GM18511 (cell line): ENCODE measurements around the gene MED13L.
"Not testable (repeated sequence)": the region's sequence is repeated elsewhere in the genome, so short reads cannot be mapped to it uniquely, and the experiment has no call there.

ENCODE experiments used
- ATAC-seq: cut with Tn5 transposase; IDR thresholded peaks from one replicate; pipeline ENCODE4 v1.9.1; 2021; ENCODE audit warnings: mild to moderate bottlenecking, moderate library complexity; ENCODE audit not compliant: unreplicated experiment

MED13L gene

DNA sequence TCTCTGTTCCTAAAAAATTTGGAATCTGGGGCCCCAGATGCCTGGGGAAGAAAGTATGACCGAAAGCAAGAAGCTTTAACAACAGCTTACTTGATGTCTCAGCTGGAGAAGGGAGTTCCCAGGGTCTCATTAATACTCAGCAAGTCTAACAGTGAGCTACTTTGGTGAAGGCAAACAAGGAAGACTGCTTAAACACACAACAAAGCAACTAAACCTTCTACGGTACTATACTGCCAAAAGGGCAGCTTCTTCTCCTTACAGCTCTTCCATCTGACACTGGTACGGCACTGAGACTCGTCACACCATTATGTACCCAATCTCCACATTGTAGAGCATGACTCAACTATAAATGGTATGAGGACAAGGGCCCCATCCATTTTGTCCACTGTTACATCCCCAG is 213.0 kb downstream of the MED13L start:
- peak; percentile 46 for ATAC-seq

DNA sequence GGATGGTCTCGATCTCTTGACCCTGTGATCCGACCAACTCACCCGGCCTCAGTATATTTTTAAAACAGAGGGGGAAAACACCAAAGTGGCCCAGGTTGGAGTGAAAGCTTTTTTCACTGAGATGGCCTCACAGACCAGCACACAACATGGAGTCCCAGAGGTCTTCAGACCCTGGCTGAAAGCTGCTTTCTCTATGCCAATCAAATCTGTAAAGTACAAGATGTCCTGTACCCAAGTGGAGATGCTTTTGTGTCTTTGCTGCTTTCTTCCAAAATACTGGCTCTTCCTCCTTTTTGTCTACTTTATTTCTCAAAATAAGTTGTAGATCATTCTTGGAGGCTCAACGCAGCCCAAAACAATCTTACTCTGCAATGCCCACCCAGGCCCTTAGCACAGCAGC is 214.8 kb downstream of the MED13L start:
- ATAC-seq, result no peak

DNA sequence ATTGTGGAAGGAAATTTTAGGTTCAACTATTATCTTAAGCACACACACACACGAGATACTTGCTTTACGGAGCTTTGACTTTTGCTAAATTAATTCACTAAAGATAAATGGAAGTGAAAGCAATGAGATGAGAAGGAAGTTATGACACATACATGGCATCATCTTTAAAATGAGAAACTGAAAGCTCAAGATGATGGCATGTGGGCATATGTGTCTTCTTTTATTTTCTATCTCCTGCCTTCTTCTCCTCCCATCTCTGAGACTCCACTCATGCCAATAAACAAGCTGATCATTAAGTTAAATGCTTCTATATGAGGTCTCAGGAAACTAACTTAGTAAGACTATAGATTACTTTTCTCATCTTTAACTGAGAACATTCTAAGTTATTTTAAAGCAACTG is 216.7 kb downstream of the MED13L start:
- peak; percentile 85 for ATAC-seq

DNA sequence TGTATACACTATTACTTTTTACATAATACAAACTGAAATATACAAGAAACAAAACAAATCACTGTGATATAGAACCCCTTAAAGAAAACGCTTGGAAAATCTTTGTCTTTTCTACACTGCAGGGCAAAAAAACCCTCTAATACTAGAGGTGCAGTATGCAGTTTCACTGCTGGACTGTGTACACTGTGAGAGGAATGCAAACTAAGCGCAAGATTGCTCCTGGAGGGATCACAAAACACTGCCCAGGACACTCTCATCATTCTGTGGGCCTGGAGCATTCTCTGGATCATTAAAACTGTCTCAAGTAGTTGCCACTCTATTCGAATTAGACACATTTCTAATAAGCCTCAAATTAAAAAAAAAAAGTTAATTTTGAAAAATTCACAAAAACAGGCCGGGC is 217.6 kb downstream of the MED13L start:
- ATAC-seq, result no peak

DNA sequence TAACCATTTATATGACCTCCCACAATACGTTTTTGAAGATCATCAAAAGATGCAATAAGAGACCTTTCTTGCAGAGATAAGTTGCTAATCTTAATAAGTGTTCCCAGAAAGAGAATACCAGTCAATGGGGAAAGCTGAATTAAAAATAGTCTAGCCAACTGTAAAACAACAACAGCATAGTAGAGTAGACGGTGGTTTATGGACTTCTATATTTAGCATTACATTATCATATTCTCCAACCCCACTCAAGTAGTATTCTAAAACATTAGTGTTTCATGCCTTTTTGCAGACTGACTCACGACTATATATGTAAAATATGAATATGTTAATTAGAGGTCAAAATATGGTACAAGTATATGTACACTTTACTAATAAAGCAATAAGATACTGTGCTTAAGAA is 218.9 kb downstream of the MED13L start:
- ATAC-seq, result no peak

DNA sequence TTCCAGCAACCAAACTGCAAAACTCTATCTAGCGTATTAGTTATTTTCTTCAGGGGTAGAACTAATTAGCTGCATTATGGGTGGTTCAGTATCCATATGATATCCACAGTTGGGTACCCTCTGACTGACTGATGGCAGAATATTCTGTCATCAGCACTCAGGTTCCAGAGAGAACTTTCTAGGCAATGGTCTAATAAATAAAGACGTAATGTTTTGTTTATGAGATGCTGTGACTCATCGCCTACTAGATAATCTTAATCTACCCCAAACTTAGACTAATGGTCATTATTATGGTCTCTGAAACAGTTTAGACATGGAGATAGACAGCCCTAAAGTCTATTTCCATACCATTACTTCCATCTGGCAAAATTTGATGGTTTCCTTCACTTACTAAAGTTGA is 220.1 kb downstream of the MED13L start:
- no peak for ATAC-seq

DNA sequence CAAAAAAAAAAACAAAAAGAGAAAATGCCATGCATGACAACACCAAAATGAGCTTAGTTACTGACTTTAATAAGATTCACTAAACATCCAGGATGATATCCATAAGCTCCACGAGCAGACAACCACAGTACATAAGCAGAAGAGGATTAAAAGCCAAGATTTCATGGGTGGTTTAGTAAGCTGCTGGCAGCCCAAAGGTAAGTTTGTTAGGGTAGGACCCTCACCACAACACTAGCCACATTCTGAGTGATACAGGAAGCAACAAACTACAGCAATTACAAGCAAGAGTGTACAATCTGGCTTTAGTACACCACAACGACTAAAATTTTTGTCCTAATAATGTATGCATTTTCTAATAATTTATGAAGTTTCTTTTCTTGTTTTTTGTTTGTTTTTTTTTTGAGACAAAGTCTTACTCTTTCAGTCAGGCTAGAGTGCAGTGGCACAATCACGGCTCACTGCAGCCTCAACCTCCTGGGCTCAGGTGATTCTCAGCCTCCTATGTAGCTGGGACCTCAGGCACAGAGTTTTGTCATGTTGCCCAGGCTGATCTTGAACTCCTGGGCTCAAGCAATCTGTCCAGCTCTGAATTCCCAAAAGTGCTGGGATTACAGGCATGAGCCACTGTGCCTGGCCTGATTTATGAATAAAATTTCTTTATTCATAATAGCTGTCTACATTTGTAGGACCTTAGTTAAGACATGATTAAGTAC is 221.4 kb downstream of the MED13L start:
- no peak for ATAC-seq

DNA sequence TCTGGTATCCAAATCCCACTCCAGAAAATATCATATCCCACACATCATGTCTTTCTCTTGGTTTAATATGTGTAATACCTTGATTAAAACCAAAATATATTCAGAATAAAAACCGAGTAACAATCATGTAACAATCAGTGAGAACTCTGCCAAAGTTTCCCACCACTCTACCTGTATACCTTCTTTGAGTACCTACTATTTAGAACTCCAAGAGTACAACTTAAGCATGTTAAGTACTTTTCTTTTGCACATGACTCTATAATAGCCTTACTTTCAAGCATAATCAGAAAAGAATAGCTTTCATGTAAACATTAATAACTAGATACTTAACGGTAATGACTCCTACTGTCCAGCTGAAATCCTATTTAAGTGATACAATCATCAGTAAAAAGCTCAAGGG is 223.2 kb downstream of the MED13L start:
- no peak for ATAC-seq

DNA sequence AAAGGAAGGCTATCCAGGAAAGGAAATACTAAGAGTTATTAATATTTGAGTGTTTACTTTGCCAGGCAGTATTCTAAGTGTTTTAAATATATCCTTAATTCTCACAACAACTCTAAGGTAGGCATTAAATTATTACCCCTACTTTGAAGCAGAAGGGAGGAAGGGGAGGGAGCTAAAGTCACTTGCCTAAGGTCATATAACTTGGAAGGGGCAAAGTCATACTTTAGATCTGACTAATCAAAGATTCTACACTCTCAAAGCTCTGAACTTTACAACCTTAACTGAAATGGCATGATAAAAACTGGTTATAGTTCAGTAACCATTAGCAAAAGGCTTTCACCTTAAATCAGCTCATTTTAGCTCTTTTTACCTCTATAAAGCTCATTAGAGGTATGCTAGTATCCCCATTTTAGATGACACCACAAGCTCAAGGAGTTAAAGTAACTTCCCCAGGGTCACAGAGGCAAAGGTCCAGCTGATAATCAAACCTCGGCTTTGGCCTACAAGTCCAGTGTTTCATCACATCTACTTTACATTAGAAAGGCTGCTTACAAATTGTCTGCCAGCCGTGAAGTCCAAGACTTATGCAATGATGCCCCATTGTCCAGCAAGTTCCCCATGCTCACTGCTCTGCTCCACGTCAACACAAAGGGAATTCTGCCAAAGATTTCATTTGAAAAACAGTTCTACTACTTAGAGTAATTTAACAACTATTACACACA is 223.9 kb downstream of the MED13L start:
- no peak for ATAC-seq

DNA sequence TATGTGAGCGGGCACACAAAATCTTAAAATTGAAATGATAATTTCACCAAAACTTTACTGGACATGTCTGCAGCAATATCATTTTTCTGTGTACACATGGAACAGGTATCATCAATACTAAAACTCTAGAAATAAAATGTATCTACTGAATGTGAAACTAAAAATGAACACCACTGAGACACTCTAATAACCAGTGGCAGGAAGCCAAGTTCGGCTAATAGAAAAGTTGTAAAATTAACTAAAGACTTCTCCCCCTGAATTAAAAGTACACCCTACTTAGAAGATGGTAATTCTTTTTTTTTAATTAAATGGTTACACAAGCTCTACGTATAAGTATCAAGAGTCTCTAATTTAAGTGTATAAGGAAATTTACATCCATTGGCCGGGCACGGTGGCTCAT is 227.2 kb downstream of the MED13L start:
- ATAC-seq, result no peak

DNA sequence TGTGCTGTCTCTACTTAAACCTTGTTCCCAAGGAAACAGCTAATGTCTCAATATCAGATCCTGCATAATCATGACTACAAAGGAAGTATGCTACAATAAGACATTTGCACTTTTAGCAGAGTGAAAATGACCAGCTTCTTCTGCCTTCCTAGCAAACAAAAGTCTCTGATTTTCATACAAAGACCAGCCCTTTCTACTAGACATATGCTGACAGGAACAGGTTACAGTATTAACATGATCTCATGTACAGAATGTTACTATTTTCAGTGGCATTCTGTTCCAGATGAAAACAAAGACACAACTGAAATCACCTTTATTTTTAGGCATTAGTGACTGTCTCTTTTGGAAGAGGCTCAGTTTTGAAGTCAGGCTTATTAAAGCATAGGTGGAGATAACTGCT is 228.6 kb downstream of the MED13L start:
- ATAC-seq, result no peak

DNA sequence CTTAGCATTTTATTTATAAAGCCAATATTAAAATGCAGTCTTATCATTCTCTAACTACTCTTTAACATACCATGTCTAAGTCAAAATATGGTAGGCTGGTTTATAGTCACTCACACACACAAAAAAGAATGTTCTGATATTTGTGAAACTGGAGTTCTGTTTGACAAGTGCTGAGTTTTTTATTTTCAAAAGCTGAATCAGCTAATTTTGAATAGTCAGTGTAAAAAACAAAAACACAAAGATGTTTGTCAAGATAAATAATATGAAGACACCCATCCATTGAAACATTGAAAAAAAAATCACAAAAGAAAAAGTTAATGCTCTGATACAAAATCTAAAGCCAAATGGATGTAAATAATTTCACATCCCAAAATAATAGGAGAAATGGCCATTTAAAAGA is 231.5 kb downstream of the MED13L start:
- no peak for ATAC-seq

DNA sequence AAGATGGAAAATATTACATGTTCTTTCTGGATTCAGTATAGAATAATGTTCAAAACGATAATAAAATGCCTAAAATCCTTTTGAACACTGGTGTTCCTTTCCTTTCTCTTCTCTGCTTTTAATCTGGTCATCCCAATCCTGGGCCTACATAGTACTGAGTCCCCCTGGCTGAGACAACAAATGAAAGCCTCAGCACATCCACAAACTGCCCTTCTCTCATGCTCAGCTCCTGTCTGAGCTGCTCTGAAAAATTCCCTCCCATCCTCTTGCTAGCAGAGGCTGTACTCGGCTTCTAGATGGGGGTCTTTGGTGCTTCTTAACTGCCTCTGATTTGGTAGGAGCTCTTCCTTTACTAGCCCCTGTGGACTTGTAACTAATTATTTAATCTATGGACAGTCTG is 232.3 kb downstream of the MED13L start:
- no peak for ATAC-seq

DNA sequence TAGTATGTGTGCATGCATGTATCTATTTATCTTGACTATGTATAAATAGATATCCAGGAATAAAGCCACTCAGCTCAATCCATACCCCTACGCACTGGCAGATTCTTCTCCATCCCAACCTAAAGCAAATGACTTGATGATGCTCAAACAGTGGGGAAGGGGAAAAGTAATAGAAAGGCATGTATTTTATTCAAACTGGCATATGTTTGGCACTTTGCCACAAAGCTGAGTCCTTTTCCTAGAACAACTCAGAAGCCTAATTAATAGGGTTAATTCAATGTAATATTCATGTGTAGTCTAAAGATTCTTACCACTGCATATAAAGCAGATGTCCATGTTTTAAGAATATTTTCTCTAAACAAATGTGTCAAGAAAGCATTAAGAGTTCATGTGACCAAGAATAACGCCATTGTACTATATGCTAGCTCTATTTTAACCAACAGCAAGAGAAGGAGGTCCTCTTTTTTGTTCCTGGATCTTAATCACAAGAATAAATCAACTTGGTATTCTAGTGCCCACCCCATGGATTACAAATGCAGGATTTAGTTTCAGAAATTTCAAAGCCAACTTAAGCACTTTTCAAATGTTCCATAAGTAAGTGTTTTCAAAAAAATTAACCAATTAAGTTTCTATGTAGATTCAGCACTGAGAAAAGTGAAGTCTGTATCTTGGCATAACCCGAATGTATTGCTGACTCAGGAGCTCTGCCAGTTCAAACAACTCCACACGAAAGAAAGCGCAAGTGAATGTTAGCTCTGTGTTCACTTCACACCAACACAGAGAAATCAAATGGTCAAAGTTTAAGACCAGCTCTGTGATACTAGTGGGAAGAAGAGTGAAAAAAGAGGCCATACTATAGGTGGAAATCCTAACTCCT is 233.6 kb downstream of the MED13L start:
- no peak for ATAC-seq

DNA sequence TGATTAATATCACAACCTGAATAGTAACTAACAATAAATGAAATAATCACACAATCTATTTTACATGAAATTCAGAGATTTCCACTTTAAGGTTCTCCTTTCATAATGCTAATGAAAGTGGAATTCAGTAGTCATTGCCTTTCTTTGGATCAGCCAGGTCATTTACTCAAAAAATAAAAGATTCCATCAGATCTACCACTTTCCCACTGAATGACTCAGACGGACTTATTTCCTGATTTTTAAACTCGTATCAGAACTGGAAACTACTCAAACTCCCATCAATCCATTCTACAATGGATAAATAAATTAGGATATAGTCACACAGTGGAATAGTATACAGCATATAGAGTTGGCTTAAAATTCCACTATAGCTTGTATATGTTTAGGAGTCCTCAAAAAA is 237.1 kb downstream of the MED13L start:
- ATAC-seq, result no peak

DNA sequence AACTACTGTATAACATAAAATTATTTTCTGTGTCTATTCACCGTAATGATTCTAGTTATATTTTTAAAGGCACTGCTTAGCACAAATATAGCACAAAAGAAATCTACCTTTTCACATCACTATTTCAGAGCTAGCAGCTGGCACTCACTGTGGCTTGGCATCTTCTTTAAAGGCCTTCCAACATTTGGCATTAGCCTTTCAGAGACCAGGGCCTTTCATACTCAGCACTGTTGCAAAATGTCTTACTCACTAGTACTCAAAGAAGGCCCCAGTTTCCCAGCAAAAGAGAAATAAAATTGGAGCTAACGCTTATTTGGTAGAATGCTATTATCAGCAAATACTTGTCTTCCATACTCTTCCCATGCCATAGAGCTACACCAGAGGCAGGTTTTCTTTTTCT is 238.4 kb downstream of the MED13L start:
- ATAC-seq, result no peak

DNA sequence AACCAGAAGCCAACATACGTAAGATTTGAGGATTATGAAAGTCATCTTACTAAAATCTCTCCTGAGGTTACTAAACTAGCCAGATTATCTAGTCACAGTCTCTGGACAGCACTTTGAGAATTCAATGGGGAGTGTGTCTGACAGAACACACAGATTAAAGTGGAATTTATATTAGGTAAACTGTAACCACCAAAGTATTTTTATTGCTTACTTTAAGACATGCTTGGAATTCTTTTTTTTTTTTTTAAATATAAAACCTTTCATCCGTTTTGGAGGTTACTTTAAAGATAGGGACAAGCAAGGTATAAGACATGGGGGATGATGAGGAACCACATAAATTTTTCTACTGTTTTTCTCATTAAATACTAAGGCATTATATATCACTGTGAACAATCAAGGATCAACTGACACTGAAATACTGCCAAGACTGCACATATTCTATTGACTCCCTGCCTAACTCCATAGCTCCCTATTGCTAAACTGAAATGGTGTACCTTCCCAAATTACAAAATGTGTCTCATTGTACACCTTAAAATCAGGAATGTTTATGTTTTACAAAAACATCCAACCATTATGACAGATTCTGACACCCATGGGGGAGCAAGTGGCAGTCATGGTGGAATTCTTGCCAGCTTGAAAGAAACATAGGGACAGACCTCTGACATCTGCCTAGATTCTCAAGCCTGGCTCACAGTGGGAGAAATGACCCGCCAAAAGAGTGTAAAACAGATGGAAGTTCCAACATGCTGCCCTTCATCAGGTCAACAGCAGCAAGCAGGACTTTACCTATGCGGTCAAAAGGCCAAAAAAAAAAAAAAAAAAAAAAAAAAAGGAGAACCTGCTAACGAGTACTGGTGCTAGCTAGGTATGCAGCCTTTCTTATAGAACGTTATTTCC is 239.3 kb downstream of the MED13L start:
- no peak for ATAC-seq

DNA sequence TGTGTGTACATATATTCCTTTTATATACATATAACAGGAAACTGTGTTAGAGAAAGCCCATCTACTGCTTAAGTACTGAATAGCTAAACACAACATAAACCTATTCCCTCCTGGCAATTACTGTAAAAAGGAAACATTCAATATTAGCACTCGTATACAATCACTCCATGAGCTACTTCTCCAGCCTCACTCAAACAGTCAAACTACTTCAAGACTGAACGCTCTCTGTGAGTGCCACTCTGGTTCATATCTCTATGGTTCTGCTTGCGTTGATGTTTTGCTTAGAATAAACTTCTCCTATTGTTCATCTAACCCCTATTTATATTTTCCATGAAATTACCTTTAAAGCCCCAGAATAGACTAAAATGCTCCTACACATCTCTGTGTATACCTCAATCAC is 243.7 kb downstream of the MED13L start:
- ATAC-seq, result no peak

DNA sequence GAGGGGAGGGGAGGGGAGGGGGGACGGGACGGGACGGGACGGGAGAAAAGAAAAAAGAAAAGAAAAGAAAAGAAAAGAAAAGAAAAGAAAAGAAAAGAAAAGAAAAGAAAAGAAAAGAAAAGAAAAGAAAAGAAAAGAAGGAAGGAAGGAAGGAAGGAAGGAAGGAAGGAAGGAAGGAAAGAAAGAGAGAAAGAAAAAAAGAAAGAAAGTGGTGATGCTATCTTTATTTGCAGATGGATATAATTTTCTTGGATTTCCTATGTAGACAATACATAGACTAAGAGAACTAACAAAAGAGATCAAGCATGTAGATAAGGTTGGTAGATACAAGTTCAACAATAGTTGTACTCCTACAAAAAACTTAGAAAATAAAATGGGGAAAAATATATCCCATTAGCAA is 245.9 kb downstream of the MED13L start:
- ATAC-seq, result not testable (repeated sequence)

DNA sequence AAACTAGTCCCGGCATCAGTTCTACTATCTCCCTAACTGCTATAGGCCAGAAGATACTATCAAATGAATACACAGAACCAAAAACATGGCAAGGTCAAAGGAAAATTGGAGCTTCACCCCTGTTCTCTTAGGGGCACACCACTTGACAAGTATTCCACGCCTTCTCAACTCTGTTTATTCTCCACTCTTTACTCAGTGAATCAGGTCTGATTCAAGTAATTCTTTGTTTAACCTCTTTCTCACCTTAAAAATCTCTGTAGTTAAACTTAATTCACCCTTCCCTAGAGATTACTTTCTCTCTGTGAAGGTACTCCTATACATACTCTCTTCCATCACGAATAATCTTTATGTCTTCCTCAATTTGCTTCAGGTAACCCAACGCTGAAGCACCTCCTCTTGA is 248.9 kb downstream of the MED13L start:
- no peak for ATAC-seq

DNA sequence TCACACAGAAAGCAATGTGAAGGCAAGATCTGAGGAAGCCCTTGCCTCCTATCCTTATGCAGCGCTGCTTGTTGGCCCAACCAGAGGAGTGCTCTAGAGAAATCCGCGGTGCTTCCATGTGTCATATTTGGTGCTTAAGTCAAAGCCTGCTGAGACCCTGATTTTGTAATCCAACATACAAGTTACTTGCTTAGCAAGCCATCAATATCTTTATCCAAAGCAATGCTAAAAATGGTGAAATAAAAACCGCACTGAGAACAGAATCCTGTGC is 250.0 kb downstream of the MED13L start:
- ATAC-seq, result no peak
